ENCODE data around the gene MAX.
"Not testable (repeated sequence)": the region's sequence is repeated elsewhere in the genome, so short reads cannot be mapped to it uniquely, and the experiment has no call there.

MAX gene

GRCh38 chr14:65035049-65035448 lies 67.3 kb downstream of the MAX start:
- DNase-seq (ENCODE audit: low read depth in 3 of 3), result no peak

GRCh38 chr14:65034021-65034420 lies 68.3 kb downstream of the MAX start:
- DNase-seq (ENCODE audit: low read depth in 3 of 3), result no peak

GRCh38 chr14:65033181-65033580 lies 69.1 kb downstream of the MAX start:
- DNase-seq (ENCODE audit: low read depth in 3 of 3), result no peak

- DNase-seq (ENCODE audit: low read depth in 3 of 3), result no peak
Observed at GRCh38 chr14:65032319-65032718, 70.0 kb downstream of the MAX start.

GRCh38 chr14:65031321-65031720 lies 71.0 kb downstream of the MAX start:
- DNase-seq (ENCODE audit: low read depth in 3 of 3), result not testable (repeated sequence)

- no peak for DNase-seq (ENCODE audit: low read depth in 3 of 3)
Observed at GRCh38 chr14:65028937-65029336, 73.4 kb downstream of the MAX start.

GRCh38 chr14:65027127-65027799 lies 75.1 kb downstream of the MAX start:
- no peak for DNase-seq (ENCODE audit: low read depth in 3 of 3)

- no peak for DNase-seq (ENCODE audit: low read depth in 3 of 3)
Observed at GRCh38 chr14:65026526-65026925, 75.8 kb downstream of the MAX start.

- no peak for DNase-seq (ENCODE audit: low read depth in 3 of 3)
Observed at GRCh38 chr14:65025818-65026217, 76.5 kb downstream of the MAX start.
